Activated B cell treated with CpG ODN at 0.5 μM for 24 hours (primary cell): ENCODE results near the gene TMC3. TPM values are rescaled to one million over a fixed set of nuclear protein-coding genes. Genes with fewer than 3 reads are reported as not detected.

Experiments
- ATAC-seq: fragments of 200-7000 bp; cut with Tn5 transposase; one replicate; pipeline ENCODE4 v1.10.0; 2021; ENCODE audit warnings: low read depth, mild to moderate bottlenecking, moderate library complexity
- CTCF ChIA-PET: fragments of 350-600 bp; sonication (Branson Sonifier 250); formaldehyde crosslinking; loops from one replicate; lab custom pipeline; 2021; ENCODE audit warnings: antibody characterized with exemption; lab: Charles Lee
- POLR2A ChIA-PET: fragments of 350-600 bp; sonication (Branson Sonifier 250); formaldehyde crosslinking; loops from one replicate; lab custom pipeline; 2021; ENCODE audit warnings: antibody characterized with exemption; lab: Charles Lee
- DNase-seq: peaks from one replicate; pipeline ENCODE4 v3.0.0; 2022
- H3K27ac Mint-ChIP-seq: one replicate; pipeline ENCODE4 v1.8.0; 2020; ENCODE audit warnings: mixed read lengths
- H3K27me3 Mint-ChIP-seq: one replicate; pipeline ENCODE4 v1.8.0; 2021; ENCODE audit warnings: mixed read lengths
- H3K36me3 Mint-ChIP-seq: one replicate; pipeline ENCODE4 v1.8.0; 2021; ENCODE audit warnings: low read depth, mixed read lengths
- H3K4me1 Mint-ChIP-seq: one replicate; pipeline ENCODE4 v1.8.0; 2021; ENCODE audit warnings: mixed read lengths
- H3K4me3 Mint-ChIP-seq: one replicate; pipeline ENCODE4 v1.8.0; 2020; ENCODE audit warnings: mild to moderate bottlenecking, mixed read lengths
- H3K9me3 Mint-ChIP-seq: one replicate; pipeline ENCODE4 v1.8.0; 2020; ENCODE audit warnings: mixed read lengths
- CTCF ChIP-seq: fragments of 200-600 bp; IDR thresholded peaks from one replicate; pipeline ENCODE4 v1.8.0; 2022; ENCODE audit warnings: antibody characterized with exemption, mild to moderate bottlenecking
- intact Hi-C: fragments of 100-400 bp; cut with micrococcal nuclease; formaldehyde crosslinking; loops from one replicate; pipeline ENCODE4 v1.15.1; 2024
- total RNA-seq: library from RNA; stranded (reverse); gene quantifications from 2 replicates; pipeline ENCODE4 v1.2.3, GENCODE V29; 2022

TMC3 gene
- total RNA-seq, 1 donor from 2014 or later = not detected

- CTCF ChIA-PET = interaction anchor here (3.7 kb wide), 1 partner anchor 112 kb away, joined by 14 read pairs; no protein-coding TSS in a partner anchor
- DNase-seq (no peak), ATAC-seq (no peak)
- H3K27ac Mint-ChIP-seq = no peak overlapping the region
- intact Hi-C loops = no loop called here
- TF ChIP-seq CTCF = no peak
- no peaks in the 10 kb centered on the region for H3K4me1 Mint-ChIP-seq
- H3K9me3 Mint-ChIP-seq = no peaks in the 10 kb centered on the region
- H3K4me3 Mint-ChIP-seq = no peak overlapping the region
- H3K36me3 Mint-ChIP-seq = peaks cover 2% of the 10 kb centered on the region
- POLR2A ChIA-PET = no interaction called here
- H3K27me3 Mint-ChIP-seq = peaks cover 2% of the 10 kb centered on the region
Observed at GRCh38 chr15:81378443-81378842, 4.4 kb upstream of the TMC3 start.

- no peak overlapping the region for H3K27ac Mint-ChIP-seq
- intact Hi-C loops = no loop called here
- peaks cover 2% of the 10 kb centered on the region for H3K36me3 Mint-ChIP-seq
- no peak for TF ChIP-seq CTCF
- H3K4me1 Mint-ChIP-seq = no peaks in the 10 kb centered on the region
- H3K27me3 Mint-ChIP-seq = peaks cover 2% of the 10 kb centered on the region
- ChIA-PET POLR2A (no interaction called here), CTCF (no interaction called here)
- H3K4me3 Mint-ChIP-seq = no peak overlapping the region
- DNase-seq = no peak
- no peak for ATAC-seq
- H3K9me3 Mint-ChIP-seq = no peaks in the 10 kb centered on the region
Observed at GRCh38 chr15:81377871-81378270, 3.9 kb upstream of the TMC3 start.

- H3K36me3 Mint-ChIP-seq = no peaks in the 10 kb centered on the region
- no peak overlapping the region for H3K27ac Mint-ChIP-seq
- intact Hi-C loops = no loop called here
- no peaks in the 10 kb centered on the region for H3K9me3 Mint-ChIP-seq
- DNase-seq (no peak), ATAC-seq (no peak)
- H3K4me3 Mint-ChIP-seq = no peak overlapping the region
- POLR2A ChIA-PET = no interaction called here
- no peak for TF ChIP-seq CTCF
- H3K27me3 Mint-ChIP-seq = peaks cover 2% of the 10 kb centered on the region
- CTCF ChIA-PET = no interaction called here
- H3K4me1 Mint-ChIP-seq = no peaks in the 10 kb centered on the region
Observed at GRCh38 chr15:81376231-81376630, 2.2 kb upstream of the TMC3 start.

GRCh38 chr15:81375461-81375860, 1.4 kb upstream of the TMC3 start:
- intact Hi-C loops = no loop called here
- DNase-seq (no peak), ATAC-seq (no peak)
- ChIA-PET CTCF (no interaction called here), POLR2A (no interaction called here)
- H3K9me3 Mint-ChIP-seq = no peaks in the 10 kb centered on the region
- no peak for TF ChIP-seq CTCF
- no peak overlapping the region for H3K4me3 Mint-ChIP-seq
- no peaks in the 10 kb centered on the region for H3K4me1 Mint-ChIP-seq
- H3K27me3 Mint-ChIP-seq = peaks cover 2% of the 10 kb centered on the region
- H3K36me3 Mint-ChIP-seq = no peaks in the 10 kb centered on the region
- H3K27ac Mint-ChIP-seq = no peak overlapping the region

GRCh38 chr15:81373176-81373575, 837 bp downstream of the TMC3 start:
- TF ChIP-seq CTCF = no peak
- Mint-ChIP-seq H3K27ac (no peak overlapping the region), H3K27me3 (peaks cover 2% of the 10 kb centered on the region), H3K9me3 (no peaks in the 10 kb centered on the region), H3K4me3 (no peak overlapping the region), H3K36me3 (no peaks in the 10 kb centered on the region), H3K4me1 (no peaks in the 10 kb centered on the region)
- ATAC-seq = no peak
- ChIA-PET POLR2A (no interaction called here), CTCF (no interaction called here)
- DNase-seq = no peak
- intact Hi-C loops = no loop called here
